ENCODE measurements around the gene SNAPIN. TPM values are rescaled to one million over a fixed set of nuclear protein-coding genes. Genes with fewer than 3 reads are reported as not detected.
A peak's percentile ranks its signal among the peaks of the same experiment; 100 is the strongest.

Gene SNAPIN
- total RNA-seq, 4 donors from 2014 or later: 58.9 to 77.4 (median 69.4) TPM

DNA sequence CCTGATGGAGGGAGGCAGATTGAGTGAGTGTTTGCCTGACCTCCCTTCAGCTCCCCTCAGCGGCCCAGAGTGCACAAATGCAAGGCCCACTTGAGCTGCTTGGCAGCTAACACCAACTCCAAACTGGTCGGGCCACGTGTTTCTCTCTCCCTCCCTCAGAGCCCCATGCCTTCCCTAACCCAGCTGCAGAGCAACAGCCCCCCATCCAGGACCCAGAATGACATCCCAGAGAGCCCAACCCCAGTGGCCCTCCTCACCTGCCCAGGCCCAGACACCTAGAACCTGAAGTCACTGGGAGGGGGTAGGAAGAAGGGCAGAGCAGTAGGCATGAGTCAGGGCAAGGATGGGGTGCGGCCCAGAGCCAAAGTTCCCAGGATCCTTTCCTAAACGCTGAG, 41.6 kb upstream of the SNAPIN start:
- Histone ChIP-seq H3K4me1 (peaks cover 0 to 22% (median 19%) of the 10 kb centered on the region in 3 donors), H3K9me3 (no peaks in the 10 kb centered on the region), H3K4me3 (no peak overlapping the region), H3K27ac (peak overlapping the region in 2 of 4 donors; percentile 53), H3K36me3 (peaks cover 0 to 27% of the 10 kb centered on the region in 2 donors), H3K27me3 (no peaks in the 10 kb centered on the region)
- ATAC-seq: no peak
- 44 to 80% methylated on average over 1 to 4 of the region's 5 CpGs for WGBS, 2 donors (ENCODE audit: low coverage in 1 of 2)
- TF ChIP-seq, protein P1, sequence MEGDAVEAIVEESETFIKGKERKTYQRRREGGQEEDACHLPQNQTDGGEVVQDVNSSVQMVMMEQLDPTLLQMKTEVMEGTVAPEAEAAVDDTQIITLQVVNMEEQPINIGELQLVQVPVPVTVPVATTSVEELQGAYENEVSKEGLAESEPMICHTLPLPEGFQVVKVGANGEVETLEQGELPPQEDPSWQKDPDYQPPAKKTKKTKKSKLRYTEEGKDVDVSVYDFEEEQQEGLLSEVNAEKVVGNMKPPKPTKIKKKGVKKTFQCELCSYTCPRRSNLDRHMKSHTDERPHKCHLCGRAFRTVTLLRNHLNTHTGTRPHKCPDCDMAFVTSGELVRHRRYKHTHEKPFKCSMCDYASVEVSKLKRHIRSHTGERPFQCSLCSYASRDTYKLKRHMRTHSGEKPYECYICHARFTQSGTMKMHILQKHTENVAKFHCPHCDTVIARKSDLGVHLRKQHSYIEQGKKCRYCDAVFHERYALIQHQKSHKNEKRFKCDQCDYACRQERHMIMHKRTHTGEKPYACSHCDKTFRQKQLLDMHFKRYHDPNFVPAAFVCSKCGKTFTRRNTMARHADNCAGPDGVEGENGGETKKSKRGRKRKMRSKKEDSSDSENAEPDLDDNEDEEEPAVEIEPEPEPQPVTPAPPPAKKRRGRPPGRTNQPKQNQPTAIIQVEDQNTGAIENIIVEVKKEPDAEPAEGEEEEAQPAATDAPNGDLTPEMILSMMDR (IDR thresholded peaks at IDR 0.05): no peak
- TF ChIP-seq EP300 (IDR thresholded peaks at IDR 0.05) (no peak), POLR2AphosphoS5 (IDR thresholded peaks at IDR 0.05) (no peak), POLR2A (IDR thresholded peaks at IDR 0.05) (no peak)

DNA sequence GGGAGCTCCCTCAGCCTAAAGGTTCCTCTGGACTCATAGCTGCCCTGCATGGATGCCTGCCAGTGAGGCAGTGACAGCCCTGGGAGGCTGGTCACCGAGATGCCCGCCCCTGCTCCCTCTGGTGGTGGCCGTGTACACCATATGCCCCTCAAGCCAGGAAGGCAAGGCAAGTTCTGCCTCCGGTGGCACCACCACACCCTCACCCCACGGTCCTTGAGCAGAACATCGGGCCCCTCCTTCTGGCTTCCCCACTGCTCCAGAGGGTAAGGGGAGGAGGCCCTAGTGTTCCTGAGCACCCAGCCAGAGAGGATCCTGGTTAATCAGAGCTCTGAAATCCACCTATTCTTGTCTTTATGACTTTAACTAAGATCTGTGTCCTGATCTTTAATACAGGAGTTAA, 40.8 kb upstream of the SNAPIN start:
- Histone ChIP-seq H3K36me3 (peaks cover 0 to 30% of the 10 kb centered on the region in 2 donors), H3K4me3 (no peak overlapping the region), H3K27ac (peak overlapping the region in 2 of 4 donors; percentile 53), H3K27me3 (no peaks in the 10 kb centered on the region), H3K4me1 (peaks cover 0 to 20% (median 19%) of the 10 kb centered on the region in 3 donors), H3K9me3 (no peaks in the 10 kb centered on the region)
- ATAC-seq: peak; percentile 82
- TF ChIP-seq EP300 (IDR thresholded peaks at IDR 0.05) (no peak), POLR2A (IDR thresholded peaks at IDR 0.05) (no peak)
- TF ChIP-seq, protein P1 (IDR thresholded peaks at IDR 0.05): peak in 2 of 4 experiments; percentile 56 to 58
- no CpG with 5 or more reads among the region's 6 CpGs for whole genome bisulfite sequencing, 2 donors (ENCODE audit: low coverage in 1 of 2)

DNA sequence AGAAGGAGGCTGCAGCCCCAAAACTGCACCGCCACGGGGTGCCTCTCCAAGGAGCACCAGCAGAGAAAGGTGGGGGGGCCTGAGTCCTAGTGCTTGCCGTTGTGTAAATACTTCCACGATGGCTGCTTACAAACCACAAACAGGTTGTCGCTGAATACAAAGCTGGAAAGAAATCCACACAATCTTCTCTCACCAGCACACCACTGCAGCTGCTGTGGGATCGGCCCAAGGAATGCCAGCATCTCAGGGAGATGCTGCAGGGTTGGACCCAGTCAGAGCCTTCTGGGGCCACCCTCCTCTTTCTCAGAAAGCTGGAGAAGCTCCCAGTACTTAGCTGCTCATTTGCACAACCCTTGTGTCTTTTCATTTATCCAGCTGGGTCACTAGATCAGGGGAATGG, 39.3 kb upstream of the SNAPIN start:
- Histone ChIP-seq H3K27ac (no peak overlapping the region), H3K4me3 (no peak overlapping the region), H3K4me1 (peaks cover 0 to 17% (median 15%) of the 10 kb centered on the region in 3 donors), H3K27me3 (no peaks in the 10 kb centered on the region), H3K9me3 (no peaks in the 10 kb centered on the region), H3K36me3 (peaks cover 0 to 44% of the 10 kb centered on the region in 2 donors)
- ATAC-seq: no peak
- 98% methylated on average over 6 of the region's 6 CpGs; no CpG with 5 or more reads in 1 of the 2 donors for WGBS, 2 donors (ENCODE audit: low coverage in 1 of 2)
- TF ChIP-seq POLR2AphosphoS5 (IDR thresholded peaks at IDR 0.05): no peak
- no peak for TF ChIP-seq POLR2A (IDR thresholded peaks at IDR 0.05)
- TF ChIP-seq EP300 (IDR thresholded peaks at IDR 0.05): no peak
- TF ChIP-seq, protein P1 (IDR thresholded peaks at IDR 0.05): no peak

DNA sequence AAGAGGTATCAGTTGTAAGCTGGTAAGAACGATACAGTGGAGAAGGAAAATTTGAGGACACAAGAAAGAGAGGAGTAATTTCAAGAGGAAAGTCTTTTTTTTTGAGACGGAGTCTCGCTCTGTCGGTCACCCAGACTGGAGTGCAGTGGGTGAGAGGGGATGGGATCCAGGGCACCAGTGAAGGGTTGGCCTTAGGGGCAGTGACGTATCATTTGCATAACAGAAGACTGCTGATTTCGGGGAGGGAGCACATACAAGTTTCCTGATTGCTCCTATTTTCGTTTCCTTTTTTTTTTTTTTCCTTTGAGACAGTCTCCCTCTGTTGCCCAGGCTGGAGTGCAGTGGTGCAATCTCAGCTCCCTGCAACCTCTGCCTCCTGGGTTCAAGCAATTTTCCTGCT, 35.4 kb upstream of the SNAPIN start:
- TF ChIP-seq EP300 (IDR thresholded peaks at IDR 0.05) (no peak), POLR2A (IDR thresholded peaks at IDR 0.05) (no peak), POLR2AphosphoS5 (IDR thresholded peaks at IDR 0.05) (no peak)
- TF ChIP-seq, protein P1 (IDR thresholded peaks at IDR 0.05): no peak
- no peak overlapping the region for H3K27ac ChIP-seq
- WGBS, 2 donors (ENCODE audit: low coverage in 1 of 2): 55 to 56% methylated on average over 6 to 7 of the region's 7 CpGs
- peaks cover 0 to 41% (median 15%) of the 10 kb centered on the region in 3 donors for H3K4me1 ChIP-seq
- no peaks in the 10 kb centered on the region for H3K27me3 ChIP-seq
- H3K36me3 ChIP-seq: peaks cover 0 to 54% of the 10 kb centered on the region in 2 donors
- no peak overlapping the region for H3K4me3 ChIP-seq
- H3K9me3 ChIP-seq: no peaks in the 10 kb centered on the region
- no peak for ATAC-seq

DNA sequence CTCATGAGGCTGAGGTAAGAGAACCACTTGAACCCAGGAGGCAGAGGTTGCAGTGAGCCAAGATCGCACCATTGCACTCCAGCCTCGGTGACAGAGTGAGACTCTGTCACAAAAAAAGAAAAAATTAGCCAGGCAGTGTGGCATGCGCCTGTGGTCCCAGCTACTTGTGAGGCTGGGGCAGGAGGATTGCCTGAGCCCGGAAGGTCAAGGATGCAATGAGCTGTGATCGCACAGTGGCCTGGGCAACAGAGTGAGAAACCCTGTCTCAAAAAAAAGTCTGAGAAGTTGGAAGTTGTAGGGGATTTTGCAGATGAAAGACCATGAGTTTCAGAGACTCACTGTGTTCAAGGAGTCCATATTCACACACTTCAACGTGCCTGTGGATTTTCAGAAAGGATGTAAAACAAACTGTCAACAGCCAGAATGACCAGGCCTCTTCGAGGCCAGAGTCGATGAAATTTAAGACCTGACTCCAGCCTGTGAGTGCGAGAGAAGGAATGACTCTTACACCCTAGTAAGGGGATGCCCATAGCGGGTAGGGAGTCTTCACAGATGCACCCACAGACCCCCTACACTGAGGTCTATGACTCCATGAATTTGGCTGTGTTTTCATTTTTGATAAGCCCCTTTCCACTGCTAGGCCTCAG, 33.4 kb upstream of the SNAPIN start:
- Histone ChIP-seq H3K27me3 (no peaks in the 10 kb centered on the region), H3K36me3 (peaks cover 0 to 34% of the 10 kb centered on the region in 2 donors), H3K4me3 (peak overlapping the region in 1 of 2 donors; percentile 61), H3K27ac (peak overlapping the region in 2 of 4 donors; percentile 83 to 88), H3K4me1 (peaks cover 0 to 54% (median 15%) of the 10 kb centered on the region in 3 donors), H3K9me3 (no peaks in the 10 kb centered on the region)
- no peak for ATAC-seq
- 33 to 83% methylated on average over 5 to 8 of the region's 10 CpGs for WGBS, 2 donors (ENCODE audit: low coverage in 1 of 2)
- TF ChIP-seq, protein P1 (IDR thresholded peaks at IDR 0.05): no peak
- TF ChIP-seq EP300 (IDR thresholded peaks at IDR 0.05) (no peak), POLR2AphosphoS5 (IDR thresholded peaks at IDR 0.05) (no peak), POLR2A (IDR thresholded peaks at IDR 0.05) (no peak)

All from gastroesophageal sphincter (tissue), 4 donors.